Right lobe of liver (tissue), 4 donors: ENCODE data around the gene THTPA.

Experiments
- CTCF ChIP-seq, 4 donors: fragments of 200-600 bp in 3 of 4; fragments of 450-650 bp in 1 of 4; IDR thresholded peaks; one replicate each; pipeline versions ENCODE4 v1.5.1 to v1.8.0; 2016 to 2022; ENCODE audit warnings: antibody characterized with exemption in 4 of 4, mild to moderate bottlenecking in 2 of 4
- POLR2A ChIP-seq: fragments of 450-650 bp; IDR thresholded peaks from one replicate; pipeline ENCODE4 v1.6.1; 2017; ENCODE audit warnings: antibody characterized with exemption, mild to moderate bottlenecking
- donor health status: DM: no; HTN: no; CAD: no.
- donor health status: DM: no; HTN: no; CAD: no.
- donor health status: DM: no; HTN: yes; CAD: no.

- no peak for TF ChIP-seq POLR2A
- TF ChIP-seq CTCF (IDR thresholded peaks at IDR 0.05), result peak; percentile 80 to 87 (median 84)
Measured at GRCh38 chr14:23562822-23563472, 6.9 kb downstream of the THTPA start.
